Stimulated activated CD4-positive, alpha-beta T cell treated with anti-CD3 and anti-CD28 coated beads, Interleukin-15, amount 100 ng/mL, for 1 hour (primary cell): Measurements from ENCODE around the gene ARHGAP22.

Experiments used
- DNase-seq, 2 donors: peaks; one replicate each; pipeline ENCODE4 v3.0.0-alpha.2; 2020; ENCODE audit warnings: low read depth in 1 of 2, low spot score in 1 of 2

The ARHGAP22 gene

DNA sequence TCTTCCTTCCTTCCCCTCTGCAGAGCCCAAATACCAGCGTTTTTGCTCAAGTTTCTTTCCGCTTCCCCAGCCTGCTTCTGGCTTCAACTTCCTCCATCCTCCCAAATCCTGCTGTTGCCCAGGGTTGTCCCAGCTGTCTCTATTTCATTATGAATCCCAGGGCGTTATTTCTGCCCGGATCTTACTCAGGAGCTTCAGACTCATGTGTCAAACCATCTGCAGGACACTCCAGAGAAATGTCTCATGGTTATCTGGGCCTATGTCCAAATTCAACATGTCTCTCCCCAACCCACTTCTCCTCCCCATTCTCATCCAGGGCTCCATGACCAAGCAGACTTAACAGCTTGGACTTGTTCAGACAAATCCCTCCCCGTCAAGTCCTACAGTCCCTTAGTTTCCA, 15.6 kb downstream of the ARHGAP22 start:
- no peak for DNase-seq

DNA sequence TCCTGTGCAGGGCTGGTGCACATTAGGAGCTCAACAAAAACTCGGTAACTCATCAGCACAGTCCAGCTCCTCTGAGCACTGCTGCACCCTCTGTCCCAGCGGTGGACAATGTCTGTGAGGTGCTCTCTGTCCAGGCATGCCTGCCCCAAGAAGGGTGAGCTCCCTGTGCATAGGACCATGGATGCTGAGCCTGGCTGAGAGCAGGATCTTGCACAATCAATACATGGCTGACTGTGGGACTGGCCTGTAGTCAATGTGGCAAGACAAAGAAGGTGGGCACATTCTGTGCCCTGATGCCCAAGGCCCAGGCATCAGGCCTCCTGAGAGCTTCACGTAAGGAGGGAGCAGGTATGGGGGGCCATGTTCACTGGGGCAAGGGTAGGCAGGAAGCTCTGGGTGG, 17.1 kb downstream of the ARHGAP22 start:
- no peak for DNase-seq

DNA sequence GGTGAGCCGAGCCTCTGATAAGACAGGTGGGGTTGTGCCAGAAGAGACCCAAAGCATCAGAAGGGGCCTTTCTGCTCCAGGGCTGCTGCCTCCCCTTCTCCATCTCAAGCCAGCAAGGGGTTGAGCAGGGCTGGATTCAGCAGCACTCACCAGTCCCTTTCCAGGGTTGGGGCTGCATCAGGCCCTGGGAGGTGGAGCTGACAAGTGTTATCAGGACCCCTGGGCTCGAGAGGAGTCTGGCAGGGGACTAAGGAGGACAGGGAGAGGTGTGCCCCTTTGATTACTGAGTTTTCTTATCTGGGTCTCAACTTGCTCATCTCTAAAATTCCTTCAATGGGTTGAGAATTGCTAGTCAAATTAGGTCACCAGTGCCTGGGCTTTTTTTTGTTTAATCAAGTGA, 17.8 kb downstream of the ARHGAP22 start:
- DNase-seq = no peak

DNA sequence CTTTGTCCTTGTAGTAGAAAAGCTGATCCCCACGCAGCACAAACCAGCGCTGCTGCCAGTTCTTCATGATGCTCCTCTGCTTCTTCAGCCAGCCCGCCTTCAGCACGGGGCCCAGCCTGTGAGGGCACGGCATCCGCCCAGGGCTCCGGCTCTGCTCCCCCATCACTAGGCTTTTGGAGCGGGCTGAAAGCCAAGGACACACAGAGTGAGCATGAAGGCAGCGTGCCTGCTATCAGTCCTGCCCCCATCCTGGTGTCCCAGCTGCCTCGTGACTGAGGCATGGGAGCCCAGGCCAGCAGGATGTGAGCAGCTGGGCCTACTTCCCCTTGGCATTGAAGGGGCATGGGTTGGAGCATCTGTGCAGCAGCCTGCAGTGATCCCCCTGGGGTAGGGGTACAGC, 21.9 kb downstream of the ARHGAP22 start:
- DNase-seq = no peak

DNA sequence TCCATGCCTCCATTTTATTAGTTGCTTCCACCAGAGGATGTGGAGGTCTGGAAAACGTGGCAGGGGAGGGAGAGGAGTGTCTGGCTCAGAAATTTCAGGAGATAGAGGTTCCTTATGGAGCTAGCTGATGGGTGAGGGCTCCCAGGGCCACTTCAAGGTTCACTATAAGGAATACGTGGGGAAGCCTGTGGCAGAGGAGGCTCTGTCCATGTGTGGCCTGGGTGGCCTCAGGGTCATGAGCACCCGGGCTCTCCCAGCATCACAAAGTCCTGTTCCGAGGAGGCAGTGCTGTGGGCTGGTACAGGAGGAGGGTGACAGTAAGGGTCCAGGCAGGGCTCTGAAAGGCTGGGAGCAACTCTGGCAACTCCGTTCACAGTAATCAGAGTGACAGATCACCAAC, 24.6 kb downstream of the ARHGAP22 start:
- DNase-seq = no peak

DNA sequence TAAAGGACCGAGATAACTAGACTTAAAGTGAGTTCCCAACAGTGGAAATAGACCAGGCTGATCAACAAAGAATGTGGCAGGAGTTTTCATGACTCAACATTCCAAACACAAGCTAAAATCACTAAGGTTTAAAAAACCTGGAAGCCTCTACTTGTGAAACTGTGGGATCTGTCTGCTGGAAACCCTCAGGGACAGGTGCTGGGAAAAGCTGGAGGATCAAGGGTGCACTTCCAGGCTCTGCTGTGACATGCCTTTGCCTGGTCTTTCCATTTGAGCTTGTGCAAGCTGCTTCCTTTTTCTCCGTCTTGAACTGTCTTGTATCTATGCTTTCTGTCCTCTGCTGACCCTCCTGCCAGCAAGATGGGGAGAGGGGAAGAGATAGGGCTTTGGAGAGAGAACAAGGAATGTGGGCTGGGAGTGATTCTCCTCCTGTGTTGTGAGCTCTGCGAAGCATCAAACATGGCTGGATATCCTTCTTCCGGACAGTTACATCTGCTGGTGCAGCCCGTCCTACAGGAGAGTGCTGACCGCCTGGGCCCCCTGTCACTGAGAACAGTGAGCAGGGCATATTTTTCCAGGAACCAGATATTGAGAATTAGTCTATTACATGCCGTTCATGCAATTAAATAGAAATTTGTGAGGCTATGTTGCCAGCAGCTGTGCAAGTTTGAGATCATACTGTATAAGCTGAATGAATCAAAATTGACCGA, 25.5 kb downstream of the ARHGAP22 start:
- DNase-seq = no peak

DNA sequence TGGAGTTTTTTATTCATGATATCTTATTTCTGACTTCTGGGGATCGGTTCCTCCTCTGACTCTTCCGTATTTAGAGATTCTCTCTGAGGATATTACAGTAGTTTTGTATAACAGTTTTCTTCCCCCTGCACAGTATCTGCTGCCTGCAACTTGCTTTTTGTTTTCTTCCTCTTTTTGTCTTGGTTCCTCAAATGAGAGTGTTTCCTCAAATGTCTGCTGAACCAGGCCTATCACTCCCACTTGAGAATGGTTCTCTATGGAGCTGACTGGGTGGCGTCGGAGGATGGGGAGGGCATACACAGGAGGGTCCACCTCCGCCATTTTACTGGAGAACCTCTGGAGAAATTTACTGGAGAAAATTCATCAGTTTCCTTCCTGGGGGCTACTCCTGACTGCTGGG, 27.7 kb downstream of the ARHGAP22 start:
- no peak for DNase-seq

DNA sequence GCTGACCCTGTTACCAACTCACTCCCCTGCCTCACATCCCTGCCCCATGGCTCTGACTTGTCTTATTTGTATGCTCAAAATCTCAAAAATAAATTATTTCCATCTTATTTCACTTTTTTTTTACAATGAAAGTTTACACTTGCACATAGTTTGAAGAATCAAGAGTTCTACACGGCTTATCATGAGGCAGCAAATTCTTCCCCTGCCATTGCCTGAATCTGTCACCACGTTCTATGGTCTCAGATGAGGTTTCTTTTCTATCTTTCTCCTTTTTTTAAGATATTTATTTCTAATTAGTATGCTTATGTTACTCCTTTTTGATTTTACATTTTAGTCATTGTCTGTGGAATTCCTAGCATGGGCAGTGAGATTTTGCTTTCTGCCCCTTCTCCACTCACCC, 28.4 kb downstream of the ARHGAP22 start:
- no peak for DNase-seq

DNA sequence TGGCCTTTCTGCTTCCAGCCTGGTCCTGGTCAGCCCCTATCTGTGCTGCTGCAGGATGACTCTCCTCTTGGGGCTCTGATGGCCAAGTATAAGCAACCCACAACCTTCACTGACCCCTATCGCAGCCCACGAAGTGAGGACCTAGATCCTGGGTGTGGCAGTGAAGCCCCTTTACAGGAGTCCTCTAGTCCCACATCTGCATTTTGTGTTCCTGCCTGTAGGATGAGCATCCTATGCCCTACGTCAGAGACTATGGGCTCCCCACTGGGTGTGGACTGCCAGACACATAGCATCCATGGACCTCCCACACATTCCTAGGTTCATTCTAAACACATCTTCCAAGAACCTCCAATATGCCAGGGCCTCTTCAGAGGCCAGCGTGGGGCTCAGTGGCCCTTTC, 29.0 kb downstream of the ARHGAP22 start:
- no peak for DNase-seq

DNA sequence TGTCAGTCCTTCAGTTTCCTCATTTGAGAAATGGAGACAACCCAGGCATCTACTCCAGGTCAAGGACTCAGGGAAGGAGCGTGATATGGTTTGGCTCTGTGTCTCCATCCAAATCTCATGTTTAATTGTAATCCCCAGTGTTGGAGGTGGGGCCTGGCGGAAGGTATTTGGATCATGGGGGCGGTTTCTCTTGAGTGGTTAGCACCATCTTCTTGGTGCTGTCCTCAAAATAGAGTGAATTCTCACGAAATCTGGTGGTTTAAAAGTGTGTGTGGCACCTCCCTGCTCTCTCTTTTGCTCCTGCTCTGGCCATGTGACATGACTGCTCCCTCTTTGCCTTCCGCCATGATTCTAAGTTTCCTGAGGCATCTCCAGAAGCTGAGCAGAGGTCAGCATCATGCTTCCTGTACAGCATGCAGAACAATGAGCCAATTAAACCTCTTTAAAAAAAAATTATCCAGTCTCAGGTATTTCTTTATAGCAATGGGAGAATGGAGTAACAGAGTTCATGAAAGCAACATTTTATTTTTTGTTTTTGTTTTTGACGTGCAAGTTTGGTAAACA, 30.0 kb downstream of the ARHGAP22 start:
- no peak for DNase-seq

DNA sequence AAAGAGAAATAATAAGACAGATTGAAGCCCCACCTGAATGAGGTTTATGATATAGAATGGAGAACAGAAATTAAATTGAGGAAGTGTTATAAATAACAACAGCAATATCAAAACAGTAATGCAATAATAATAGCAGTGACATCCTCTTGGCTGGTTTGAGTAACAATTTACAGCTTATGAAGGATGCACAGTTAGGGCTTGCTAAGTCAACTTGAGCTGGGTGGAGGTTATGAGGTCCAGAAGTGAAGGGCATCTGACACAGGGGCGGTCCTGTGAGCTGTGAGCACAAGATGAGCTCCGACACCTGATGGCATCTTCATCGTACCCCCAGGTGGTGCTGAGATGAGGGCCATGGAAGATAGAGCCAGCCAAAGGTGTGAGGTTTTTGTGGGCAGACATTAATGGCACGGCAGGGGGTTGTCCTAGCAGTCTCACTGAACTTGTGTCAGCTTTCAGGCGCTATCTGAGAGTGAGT, 30.5 kb downstream of the ARHGAP22 start:
- no peak for DNase-seq

DNA sequence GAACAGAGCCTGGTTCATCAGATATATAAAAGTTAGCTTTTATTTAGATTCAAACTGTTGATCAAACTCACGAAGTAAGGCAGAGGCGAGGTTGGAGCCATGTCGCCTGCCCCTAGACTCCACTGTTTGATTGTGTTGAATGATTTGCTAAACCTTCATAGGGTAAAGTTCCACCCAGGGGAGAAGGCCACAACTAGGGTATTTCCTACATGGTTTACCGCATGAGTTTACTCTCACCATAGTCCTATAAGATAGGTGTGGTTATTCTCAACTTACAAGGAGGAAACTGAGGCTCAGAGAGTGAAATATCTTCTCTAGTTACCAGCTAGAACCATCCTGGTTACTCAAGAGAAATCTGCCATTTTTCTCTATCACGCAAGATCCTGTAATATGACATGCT, 31.8 kb downstream of the ARHGAP22 start:
- DNase-seq = no peak

DNA sequence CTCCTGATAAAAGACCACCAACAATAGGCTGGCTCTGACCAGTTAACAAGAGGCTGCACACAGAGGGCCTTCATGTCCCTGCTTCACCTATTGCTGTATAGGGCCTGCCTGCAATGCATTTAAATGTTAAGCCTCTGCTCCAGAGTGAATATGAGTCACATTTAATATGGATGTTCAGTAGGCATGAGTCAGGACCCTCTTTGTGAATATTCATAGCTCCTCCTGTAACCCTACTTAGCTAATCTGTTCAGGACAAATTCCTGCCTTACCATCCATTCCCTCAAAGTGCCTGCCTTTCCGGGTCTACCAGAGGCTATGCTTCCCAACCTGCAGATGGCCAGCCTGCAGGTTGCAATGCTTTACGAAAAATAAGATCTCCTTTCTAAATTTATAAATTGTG, 32.5 kb downstream of the ARHGAP22 start:
- no peak for DNase-seq

DNA sequence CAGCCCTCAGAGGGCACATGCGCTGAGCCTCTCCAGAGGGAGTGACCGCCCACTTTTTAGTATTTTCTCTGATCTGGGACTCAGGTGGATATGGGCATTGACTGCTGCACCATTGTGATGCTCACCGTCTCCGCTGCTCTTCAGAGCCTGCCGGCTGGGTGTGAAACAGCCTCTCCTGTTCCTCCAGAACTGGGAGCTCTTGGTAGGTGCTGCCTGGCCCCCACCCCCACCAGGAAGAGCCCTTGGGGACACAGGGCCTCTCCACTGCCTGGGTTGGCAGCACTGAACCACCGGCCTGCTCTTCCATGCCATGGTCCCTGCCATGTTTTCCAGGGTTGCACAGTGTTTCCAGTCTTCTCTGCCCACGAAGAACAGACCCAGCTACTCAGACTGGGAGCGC, 36.3 kb downstream of the ARHGAP22 start:
- no peak for DNase-seq

DNA sequence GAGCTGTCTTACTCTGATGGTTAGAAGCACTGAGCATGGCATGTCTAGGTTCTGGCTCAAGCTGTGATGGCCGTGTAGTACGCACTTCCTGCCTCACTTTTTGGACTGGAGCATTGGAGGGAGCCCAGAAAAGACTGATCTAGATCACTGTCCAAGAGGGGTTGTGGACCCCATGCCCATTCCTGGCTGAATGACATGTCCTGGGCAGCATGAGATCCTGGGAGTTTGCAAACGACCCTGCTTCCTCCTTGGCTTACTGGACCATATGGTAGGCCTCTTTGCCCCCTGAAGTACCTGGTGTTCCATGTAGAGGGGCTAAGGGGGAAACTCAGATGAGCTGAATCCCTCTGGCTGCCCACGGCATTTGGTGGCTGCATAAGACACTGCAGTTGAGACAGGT, 36.7 kb downstream of the ARHGAP22 start:
- no peak for DNase-seq

DNA sequence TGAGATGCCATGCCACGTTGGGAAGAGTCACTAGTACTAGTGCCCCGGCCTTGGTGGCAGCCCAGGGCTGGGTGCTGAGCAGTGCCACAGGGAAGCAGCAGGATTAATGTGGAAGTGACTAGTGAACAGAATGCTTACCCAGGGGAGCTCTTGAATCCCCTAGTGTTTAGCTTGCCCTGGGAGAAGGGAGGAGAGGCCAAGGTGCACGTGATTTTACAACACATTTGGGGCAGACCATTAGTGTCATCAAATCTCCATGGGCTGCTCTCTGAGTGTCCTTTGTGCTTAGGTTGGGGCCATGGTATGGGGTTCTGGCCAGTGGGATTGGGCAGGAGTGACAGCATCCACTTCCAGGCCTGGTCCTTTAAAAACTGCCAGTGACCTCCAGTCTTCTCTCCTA, 37.5 kb downstream of the ARHGAP22 start:
- no peak for DNase-seq

DNA sequence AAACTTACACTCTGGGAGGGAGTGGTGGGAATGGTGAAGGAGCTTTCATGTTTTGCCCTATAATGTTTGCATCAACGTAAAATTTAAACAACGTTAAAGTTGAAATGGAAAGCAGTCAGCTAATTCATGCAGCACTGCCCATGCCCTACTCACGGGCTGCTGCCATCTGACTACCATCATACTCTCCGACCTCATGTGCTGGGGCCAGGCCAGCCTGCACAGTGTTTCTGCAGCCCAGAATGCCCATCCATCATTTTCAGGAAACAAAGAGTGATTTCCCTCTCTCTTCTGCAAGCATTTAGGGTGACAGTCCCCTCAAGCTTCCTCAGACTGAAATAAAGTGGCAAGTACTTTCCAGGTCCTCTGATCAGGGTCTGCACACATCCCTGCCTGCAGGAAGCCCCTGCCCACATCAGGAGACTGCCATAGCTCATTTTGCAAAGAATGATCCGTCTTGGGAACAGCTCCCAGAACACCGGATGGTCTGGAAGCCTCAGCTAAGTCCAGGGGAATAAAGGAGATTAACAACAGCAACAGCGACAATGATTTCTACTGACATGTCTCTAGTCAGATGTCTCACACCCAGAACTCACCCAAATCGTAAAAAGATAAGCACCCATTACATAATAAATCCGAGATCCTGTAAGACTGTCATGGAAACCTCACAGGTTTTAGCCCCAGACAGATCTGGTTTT, 40.3 kb downstream of the ARHGAP22 start:
- DNase-seq = no peak

DNA sequence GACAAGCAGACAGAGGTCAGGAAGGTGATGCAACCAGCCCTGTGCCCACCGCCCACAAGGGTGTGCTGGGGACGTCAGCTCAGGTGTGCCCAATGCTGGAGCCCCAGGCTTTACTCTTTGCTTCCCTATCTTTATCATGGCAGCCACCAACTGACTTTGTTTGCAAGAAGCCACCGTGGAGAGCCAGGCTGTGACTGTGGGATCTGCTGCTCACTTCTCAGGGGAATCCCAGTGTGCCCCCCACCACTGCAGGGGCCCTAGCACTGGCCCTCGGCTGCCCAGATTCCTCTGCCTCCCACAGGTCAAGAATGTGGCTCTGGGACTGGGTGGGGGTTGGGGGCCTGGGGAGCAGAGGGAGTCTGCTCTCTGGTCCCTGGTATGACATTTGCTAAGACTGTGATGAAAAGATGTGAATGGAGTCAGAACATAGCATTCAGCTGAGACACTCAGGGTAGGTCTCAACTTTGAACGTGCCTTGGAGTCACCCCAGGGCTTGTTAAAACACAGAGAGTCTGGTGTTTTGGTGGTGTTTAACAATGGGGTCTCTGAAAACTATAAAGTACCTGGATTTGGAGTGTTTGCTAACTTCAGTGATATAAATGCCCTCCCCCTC, 47.3 kb downstream of the ARHGAP22 start:
- no peak for DNase-seq

DNA sequence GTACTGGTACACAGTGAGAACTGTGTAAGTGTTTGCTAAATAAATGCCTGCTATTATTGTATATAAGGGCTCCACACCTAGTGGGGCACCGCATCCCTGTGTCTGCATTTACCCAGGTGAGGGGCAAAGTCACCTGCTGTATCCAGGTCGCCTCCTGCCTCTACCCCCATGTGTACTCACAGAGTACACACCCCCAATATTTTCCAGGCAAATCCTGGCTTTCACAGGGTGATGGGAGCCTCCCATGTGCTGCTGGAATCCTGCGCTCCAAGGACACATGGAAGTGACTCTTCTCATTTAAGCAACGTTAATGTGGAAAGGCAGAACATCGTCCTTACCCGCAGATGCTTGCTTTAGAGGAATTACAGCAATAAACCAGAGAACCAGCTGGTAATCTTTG, 48.2 kb downstream of the ARHGAP22 start:
- DNase-seq = no peak

DNA sequence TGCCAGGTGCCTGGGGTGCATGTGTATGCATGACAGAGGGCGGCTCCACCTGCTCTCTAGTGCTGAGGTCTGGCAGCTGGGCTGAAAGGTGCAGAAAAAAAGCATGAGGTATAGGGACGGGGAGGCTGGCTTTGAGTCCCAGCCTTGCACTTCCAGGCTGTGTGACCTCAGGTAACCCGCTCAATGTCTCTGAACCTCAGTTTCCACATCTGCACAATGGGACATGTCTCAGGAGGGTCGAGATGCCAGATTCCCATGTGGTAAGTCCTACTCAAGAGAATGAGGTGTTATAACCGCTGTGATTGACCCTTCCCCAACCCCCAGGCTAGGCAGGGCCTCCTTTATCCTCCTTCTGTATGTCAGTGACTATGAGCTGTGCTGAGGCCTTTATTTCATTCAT, 48.8 kb downstream of the ARHGAP22 start:
- no peak for DNase-seq

DNA sequence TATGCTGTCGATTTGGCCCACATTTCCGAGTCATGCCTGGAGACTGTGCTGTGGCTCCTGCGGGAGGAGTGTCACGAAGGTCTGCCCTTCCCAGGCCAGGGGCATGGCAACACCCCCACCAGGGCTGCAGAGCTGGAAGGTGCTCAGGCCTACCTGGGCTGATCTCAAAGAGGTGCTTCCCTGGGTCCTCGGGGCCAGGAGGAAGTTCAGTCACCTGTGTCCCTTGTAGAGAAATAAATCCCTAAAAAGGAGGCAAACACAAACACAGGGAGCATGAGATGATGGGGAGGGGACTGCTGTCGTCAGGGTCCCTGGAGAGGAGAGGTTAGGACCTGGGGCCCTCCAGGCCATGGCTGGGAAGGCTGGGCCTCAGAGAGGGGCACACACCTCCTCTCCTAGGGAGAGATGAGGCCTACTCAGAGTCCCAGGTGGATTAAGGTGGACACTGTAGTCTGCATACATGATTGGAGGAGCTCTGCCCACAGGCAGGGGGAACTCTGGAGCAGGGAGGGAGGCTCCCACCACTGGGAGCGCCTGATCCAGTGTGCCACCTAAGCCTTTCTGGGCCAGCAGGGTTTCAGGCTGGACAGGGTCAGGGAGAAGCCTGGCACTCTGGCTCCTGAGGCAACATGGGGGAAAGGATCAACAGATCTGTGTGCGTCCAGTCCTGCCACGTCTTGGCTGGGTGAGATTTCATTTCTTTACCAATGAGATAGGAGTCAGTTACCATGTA, 49.4 kb downstream of the ARHGAP22 start:
- no peak for DNase-seq

DNA sequence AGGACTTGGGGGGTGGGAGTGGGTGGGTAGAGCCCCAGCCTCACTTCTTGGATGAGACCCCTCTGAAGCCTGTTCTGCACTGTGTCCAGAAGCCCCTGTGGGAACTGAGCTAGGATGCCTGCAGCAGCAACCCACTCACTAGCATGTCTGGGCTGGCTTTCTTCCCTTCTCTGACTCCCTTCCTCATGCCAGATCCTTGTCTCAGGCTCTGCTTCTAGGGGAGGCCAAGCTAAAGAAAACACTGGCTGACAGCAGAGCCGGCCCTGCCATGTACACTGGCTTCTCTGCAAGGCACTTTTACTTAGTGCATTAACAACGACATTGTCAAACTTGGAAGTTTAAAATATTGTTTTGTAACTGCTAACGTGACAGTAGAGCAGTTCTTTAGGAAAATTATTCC, 50.2 kb downstream of the ARHGAP22 start:
- DNase-seq = no peak
